H1 (cell line): ENCODE data around the gene SPATA13. TPM values are rescaled to one million over a fixed set of nuclear protein-coding genes. Genes with fewer than 3 reads are reported as not detected.
"Not testable (repeated sequence)": the region's sequence is repeated elsewhere in the genome, so short reads cannot be mapped to it uniquely, and the experiment has no call there.

Experiments used
- CTCF ChIA-PET: fragments of 300-600 bp; sonication (Branson Sonifier 250); formaldehyde crosslinking; loops from one replicate; lab custom pipeline; 2021; ENCODE audit not compliant: partially characterized antibody; lab: Charles Lee
- POLR2A ChIA-PET: fragments of 300-600 bp; sonication (Branson Sonifier 250); formaldehyde crosslinking; loops from one replicate; lab custom pipeline; 2021; ENCODE audit warnings: inconsistent platforms; ENCODE audit not compliant: partially characterized antibody; lab: Charles Lee
- DNase-seq, 2 experiments: peaks; one replicate each; pipeline versions ENCODE4 v3.0.0 to v3.0.0-alpha.2; 2010 to 2022; ENCODE audit warnings: low spot score in 2 of 2, low read depth in 1 of 2, mixed read lengths in 1 of 2
- FAIRE-seq: peaks from 2 replicates; lab custom pipeline; 2011; peaks lifted over from hg19 to GRCh38; lab: Jason Lieb, UNC
- H2AFZ ChIP-seq: 2 replicates; pipeline ENCODE4 v1.8.1; 2012; ENCODE audit warnings: low read length, inconsistent platforms
- H2AK5ac ChIP-seq: 2 replicates; pipeline ENCODE4 v1.6.1; 2013; ENCODE audit warnings: low read depth, low read length
- H2BK120ac ChIP-seq: replicated peaks from 2 replicates; pipeline ENCODE3; 2013; ENCODE audit warnings: low read depth, low read length, inconsistent platforms
- H2BK12ac ChIP-seq: 2 replicates; pipeline ENCODE4 v1.6.1; 2013; ENCODE audit warnings: low read depth, low read length
- H2BK15ac ChIP-seq: 2 replicates; pipeline ENCODE4 v1.6.1; 2013; ENCODE audit warnings: low read length
- H2BK20ac ChIP-seq: 2 replicates; pipeline ENCODE4 v1.6.1; 2013; ENCODE audit warnings: low read length
- H2BK5ac ChIP-seq: 2 replicates; pipeline ENCODE4 v1.6.1; 2013; ENCODE audit warnings: low read depth, low read length
- H3K14ac ChIP-seq: 2 replicates; pipeline ENCODE4 v1.6.1; 2013; ENCODE audit warnings: inconsistent platforms; ENCODE audit not compliant: insufficient read length
- H3K18ac ChIP-seq: 2 replicates; pipeline ENCODE4 v1.6.1; 2013; ENCODE audit warnings: low read length; ENCODE audit errors: extremely low read depth
- H3K23ac ChIP-seq: 2 replicates; pipeline ENCODE4 v1.6.1; 2013; ENCODE audit warnings: inconsistent platforms; ENCODE audit not compliant: insufficient read length
- H3K23me2 ChIP-seq: 2 replicates; pipeline ENCODE4 v1.6.1; 2013; ENCODE audit warnings: low read depth, low read length
- H3K27ac ChIP-seq: 2 replicates; pipeline ENCODE4 v1.6.1; 2011; ENCODE audit warnings: low read depth, low read length, inconsistent platforms
- H3K27me3 ChIP-seq, 4 experiments: replicated peaks in 1 of 4; 1 replicate in 1 of 4; 2 replicates in 3 of 4; pipeline versions ENCODE4 v1.6.1 to v1.8.1; 2011 to 2013; ENCODE audit warnings: low read length in 3 of 4, mild to moderate bottlenecking in 3 of 4, inconsistent platforms in 2 of 4, mixed read lengths in 2 of 4, moderate library complexity in 1 of 4; ENCODE audit not compliant: control insufficient read depth in 3 of 4, insufficient read depth in 3 of 4; ENCODE audit errors: extremely low read depth in 1 of 4
- H3K36me3 ChIP-seq, 4 experiments: 2 replicates each; pipeline versions ENCODE4 v1.6.1 to v1.8.1; 2011 to 2013; ENCODE audit warnings: mild to moderate bottlenecking in 4 of 4, low read length in 3 of 4, moderate library complexity in 2 of 4, control low read depth in 1 of 4, inconsistent platforms in 1 of 4; ENCODE audit not compliant: insufficient read depth in 4 of 4, control insufficient read depth in 2 of 4
- H3K4ac ChIP-seq: replicated peaks from 2 replicates; pipeline ENCODE3; 2013; ENCODE audit warnings: low read length, low read depth, mixed read lengths, inconsistent platforms; ENCODE audit not compliant: insufficient read length
- H3K4me1 ChIP-seq, 4 experiments: replicated peaks in 1 of 4; 1 replicate in 1 of 4; 2 replicates in 3 of 4; pipeline versions ENCODE4 v1.6.1 to v1.8.1; 2011 to 2013; ENCODE audit warnings: low read length in 3 of 4, inconsistent platforms in 2 of 4, mixed read lengths in 1 of 4; ENCODE audit not compliant: insufficient read depth in 4 of 4, control insufficient read depth in 3 of 4
- H3K4me2 ChIP-seq, 2 experiments: 2 replicates each; pipeline versions ENCODE4 v1.6.1 to v1.8.1; 2011 to 2013; ENCODE audit warnings: low read depth in 2 of 2, low read length in 2 of 2, control low read depth in 1 of 2, inconsistent platforms in 1 of 2, mild to moderate bottlenecking in 1 of 2; ENCODE audit not compliant: insufficient read depth in 1 of 2
- H3K4me3 ChIP-seq, 4 experiments: fragments of 200-600, 300-600 bp in 1 of 4; sonication (generic), shearing (Covaris generic), sonication (Bioruptor Twin) in 1 of 4; 2 replicates each; pipeline versions ENCODE4 v1.5.1 to v1.8.1; 2011 to 2016; ENCODE audit warnings: low read length in 4 of 4, low read depth in 3 of 4, control low read depth in 2 of 4, inconsistent platforms in 2 of 4, mild to moderate bottlenecking in 2 of 4, mixed read lengths in 1 of 4, moderate library complexity in 1 of 4; ENCODE audit not compliant: insufficient read depth in 2 of 4; ENCODE audit errors: extremely low read depth in 1 of 4
- H3K56ac ChIP-seq: replicated peaks from 2 replicates; pipeline ENCODE3; 2013; ENCODE audit warnings: low read depth, mild to moderate bottlenecking, mixed read lengths, low read length, inconsistent platforms; ENCODE audit not compliant: insufficient read length
- H3K79me1 ChIP-seq: 2 replicates; pipeline ENCODE4 v1.6.1; 2013; ENCODE audit warnings: low read depth, low read length, control low read depth
- H3K79me2 ChIP-seq, 2 experiments: 2 replicates each; pipeline versions ENCODE4 v1.6.1 to v1.8.1; 2012 to 2013; ENCODE audit warnings: low read length in 2 of 2, mild to moderate bottlenecking in 2 of 2, inconsistent platforms in 1 of 2; ENCODE audit not compliant: insufficient read depth in 2 of 2, control insufficient read depth in 1 of 2
- H3K9ac ChIP-seq, 4 experiments: replicated peaks in 1 of 4; 1 replicate in 1 of 4; 2 replicates in 3 of 4; pipeline versions ENCODE4 v1.6.1 to v1.8.1; 2011 to 2013; ENCODE audit warnings: low read depth in 3 of 4, low read length in 3 of 4, control low read depth in 2 of 4, mild to moderate bottlenecking in 2 of 4, moderate library complexity in 2 of 4, inconsistent platforms in 1 of 4; ENCODE audit errors: extremely low read depth in 1 of 4
- H3K9me3 ChIP-seq, 2 experiments: 2 replicates each; pipeline versions ENCODE4 v1.6.1 to v1.8.1; 2012 to 2013; ENCODE audit warnings: mild to moderate bottlenecking in 2 of 2, moderate library complexity in 2 of 2, control low read depth in 1 of 2, inconsistent platforms in 1 of 2, low read depth in 1 of 2, low read length in 1 of 2, mixed read lengths in 1 of 2; ENCODE audit not compliant: insufficient read depth in 2 of 2
- H4K20me1 ChIP-seq, 2 experiments: replicated peaks in 1 of 2; 2 replicates each; pipeline versions ENCODE3 to v1.8.1; 2011 to 2013; ENCODE audit warnings: inconsistent platforms in 2 of 2, low read length in 2 of 2, mild to moderate bottlenecking in 1 of 2; ENCODE audit not compliant: insufficient read depth in 2 of 2, control insufficient read depth in 1 of 2
- H4K5ac ChIP-seq: 2 replicates; pipeline ENCODE4 v1.6.1; 2013; ENCODE audit warnings: low read length, low read depth, mixed read lengths, inconsistent platforms; ENCODE audit not compliant: insufficient read length
- H4K8ac ChIP-seq: 2 replicates; pipeline ENCODE4 v1.8.0; 2013; ENCODE audit warnings: mild to moderate bottlenecking, moderate library complexity, low read length, inconsistent platforms; ENCODE audit not compliant: insufficient read depth; ENCODE audit errors: extremely low read depth
- H4K91ac ChIP-seq: replicated peaks from 2 replicates; pipeline ENCODE3; 2013; ENCODE audit warnings: low read length, mixed read lengths, inconsistent platforms; ENCODE audit not compliant: insufficient read length
- WGBS, 2 experiments: shearing (Covaris generic) in 1 of 2; methylation state at CpG; one replicate each; pipeline versions ENCODE4 v1.1.6 to v1.1.7; 2013 to 2015; ENCODE audit warnings: low lambda C conversion rate in 2 of 2, mixed read lengths in 2 of 2, inconsistent platforms in 1 of 2, low coverage in 1 of 2, missing lambda C conversion rate in 1 of 2; ENCODE audit not compliant: insufficient replicate concordance in 2 of 2, insufficient coverage in 1 of 2, insufficient read length in 1 of 2; ENCODE audit errors: extremely low coverage in 1 of 2, missing lambda C conversion rate in 1 of 2; 5-methylcytosine and 5-hydroxymethylcytosine counted together
- polyA plus RNA-seq, 7 experiments: library from polyadenylated mRNA; depleted of rRNA in 3 of 7; stranded (reverse) in 5 of 7; unstranded in 2 of 7; fragments of >200 nt in 5 of 7; fragments of 200-250 nt in 2 of 7; gene quantifications; 1 replicate in 5 of 7; 2 replicates in 1 of 7; 4 replicates in 1 of 7; pipeline versions ENCODE4 v1.2.1 to v1.2.3, GENCODE V29; 2011 to 2013; ENCODE audit warnings: missing spikeins in 2 of 7, mixed read lengths in 2 of 7
- total RNA-seq: library from RNA; stranded (reverse); fragmentation: NEBNext Ultra II Directional; extraction: Animal tissue kit (Norgen Biotek cat#: 25700); gene quantifications from 2 replicates; pipeline ENCODE4 v1.2.1, GENCODE V29; 2021

Gene SPATA13
- total and polyA plus RNA-seq, 2 of the 8 experiments (the other 6 are each of a cell fraction or from before 2014, with no cell fraction given), result 12.6 to 30.9 TPM

- H2BK15ac ChIP-seq, H3K9me3 ChIP-seq, H4K5ac ChIP-seq, H3K27me3 ChIP-seq, H2BK5ac ChIP-seq, H3K4ac ChIP-seq, H3K36me3 ChIP-seq, H3K4me2 ChIP-seq, H4K20me1 ChIP-seq, DNase-seq, H3K23me2 ChIP-seq, H2BK20ac ChIP-seq, CTCF ChIA-PET, H3K9ac ChIP-seq, H2BK120ac ChIP-seq, H3K4me1 ChIP-seq, H2BK12ac ChIP-seq, H3K18ac ChIP-seq, H3K79me1 ChIP-seq, H2AFZ ChIP-seq, H3K4me3 ChIP-seq, H3K14ac ChIP-seq, H3K23ac ChIP-seq, H4K91ac ChIP-seq, H2AK5ac ChIP-seq, H3K56ac ChIP-seq, FAIRE-seq, H4K8ac ChIP-seq, POLR2A ChIA-PET, H3K27ac ChIP-seq: not testable (repeated sequence)
- 90% methylated on average over 1 of the region's 1 CpG; no CpG with 5 or more reads in 1 of the 2 experiments for WGBS, 2 experiments
- peaks cover 0 to 35% of the 10 kb centered on the region in 2 experiments; a peak in 3 of 4 replicates for H3K79me2 ChIP-seq
Measured at GRCh38 chr13:24205076-24205475, 44.6 kb downstream of the SPATA13 start.
